ENCODE data around the gene YY1.

GRCh38 chr14:100290607-100291304 is 51.8 kb downstream of the YY1 start:
- TF ChIP-seq CTCF (IDR thresholded peaks at IDR 0.05; ENCODE audit: low read length) = no peak
- no peak for TF ChIP-seq EZH2 (IDR thresholded peaks at IDR 0.05; ENCODE audit: borderline replicate concordance, low read length)
